PC-9 (cell line): ENCODE results near the gene CFAP77.

ENCODE experiments used
- EZH2 ChIP-seq: fragments of 200-600 bp; sonication (generic); IDR thresholded peaks from 2 replicates; pipeline ENCODE4 v1.8.0; 2017; ENCODE audit warnings: antibody characterized with exemption, low read depth
- TF ChIP-seq, protein P1 (sequence below): fragments of 200-600 bp; sonication (generic); conservative IDR thresholded peaks from 2 replicates; pipeline ENCODE4 v1.6.1; 2017; ENCODE audit warnings: mixed run types, antibody characterized with exemption, mild to moderate bottlenecking, moderate library complexity

- TF ChIP-seq, protein P1, sequence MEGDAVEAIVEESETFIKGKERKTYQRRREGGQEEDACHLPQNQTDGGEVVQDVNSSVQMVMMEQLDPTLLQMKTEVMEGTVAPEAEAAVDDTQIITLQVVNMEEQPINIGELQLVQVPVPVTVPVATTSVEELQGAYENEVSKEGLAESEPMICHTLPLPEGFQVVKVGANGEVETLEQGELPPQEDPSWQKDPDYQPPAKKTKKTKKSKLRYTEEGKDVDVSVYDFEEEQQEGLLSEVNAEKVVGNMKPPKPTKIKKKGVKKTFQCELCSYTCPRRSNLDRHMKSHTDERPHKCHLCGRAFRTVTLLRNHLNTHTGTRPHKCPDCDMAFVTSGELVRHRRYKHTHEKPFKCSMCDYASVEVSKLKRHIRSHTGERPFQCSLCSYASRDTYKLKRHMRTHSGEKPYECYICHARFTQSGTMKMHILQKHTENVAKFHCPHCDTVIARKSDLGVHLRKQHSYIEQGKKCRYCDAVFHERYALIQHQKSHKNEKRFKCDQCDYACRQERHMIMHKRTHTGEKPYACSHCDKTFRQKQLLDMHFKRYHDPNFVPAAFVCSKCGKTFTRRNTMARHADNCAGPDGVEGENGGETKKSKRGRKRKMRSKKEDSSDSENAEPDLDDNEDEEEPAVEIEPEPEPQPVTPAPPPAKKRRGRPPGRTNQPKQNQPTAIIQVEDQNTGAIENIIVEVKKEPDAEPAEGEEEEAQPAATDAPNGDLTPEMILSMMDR = no peak
- no peak for TF ChIP-seq EZH2
Observed at GRCh38 chr9:132616725-132617124, 206.7 kb downstream of the CFAP77 start.
